PC-3 (cell line): ENCODE results near the gene MS4A4E. TPM values are rescaled to one million over a fixed set of nuclear protein-coding genes. Genes with fewer than 3 reads are reported as not detected.

ENCODE experiments used
- ATAC-seq: fragments of 200-7000 bp; cut with Tn5 transposase; 2 replicates; pipeline ENCODE4 v1.9.1; 2020; ENCODE audit warnings: mild to moderate bottlenecking, moderate library complexity
- BruUV-seq: library from RNA; stranded (reverse); fragments of 400-500 nt; replicated peaks from 2 replicates; lab custom pipeline; 2021; lab: Mats Ljungman, UMichigan
- CTCF ChIA-PET: fragments of 300-600 bp; sonication (Branson Sonifier 250); formaldehyde crosslinking; loops from one replicate; lab custom pipeline; 2022; ENCODE audit warnings: antibody characterized with exemption; lab: Charles Lee
- POLR2A ChIA-PET: fragments of 300-600 bp; sonication (Branson Sonifier 250); formaldehyde crosslinking; loops from one replicate; lab custom pipeline; 2022; ENCODE audit warnings: antibody characterized with exemption; ENCODE audit not compliant: unreplicated experiment; lab: Charles Lee
- DNase-seq: peaks from one replicate; pipeline ENCODE4 v3.0.0-alpha.2; 2015
- H2AFZ ChIP-seq: fragments of 300-600 bp; sonication (generic); 2 replicates; pipeline ENCODE4 v1.6.0; 2016; ENCODE audit warnings: antibody characterized with exemption, low read length
- H3F3A ChIP-seq: fragments of 300-600 bp; sonication (generic); one replicate; pipeline ENCODE4 v1.6.0; 2017; ENCODE audit warnings: antibody characterized with exemption, low read length, control low read depth, mild to moderate bottlenecking; ENCODE audit not compliant: unreplicated experiment
- H3K27ac ChIP-seq: fragments of 300-600 bp; sonication (generic); 2 replicates; pipeline ENCODE4 v1.5.1; 2016; ENCODE audit warnings: mild to moderate bottlenecking, low read length
- H3K27me3 ChIP-seq: fragments of 300-600 bp; sonication (generic); 2 replicates; pipeline ENCODE4 v1.6.1; 2016; ENCODE audit warnings: low read length, mixed read lengths
- H3K36me3 ChIP-seq: fragments of 300-600 bp; sonication (generic); 2 replicates; pipeline ENCODE4 v1.6.1; 2016; ENCODE audit warnings: low read depth, mixed run types, low read length, mixed read lengths
- H3K4me1 ChIP-seq: fragments of 300-600 bp; sonication (generic); 2 replicates; pipeline ENCODE4 v1.5.1; 2016; ENCODE audit warnings: low read length; ENCODE audit not compliant: insufficient read depth
- H3K4me2 ChIP-seq: fragments of 300-600 bp; sonication (generic); 2 replicates; pipeline ENCODE4 v1.6.0; 2016; ENCODE audit warnings: low read length
- H3K4me3 ChIP-seq: fragments of 300-600 bp; sonication (generic); 2 replicates; pipeline ENCODE4 v1.5.1; 2016; ENCODE audit warnings: mild to moderate bottlenecking, low read length, mixed read lengths
- H3K79me2 ChIP-seq: fragments of 300-600 bp; sonication (generic); 2 replicates; pipeline ENCODE4 v1.6.1; 2017; ENCODE audit warnings: low read length, mixed read lengths
- H3K9ac ChIP-seq: fragments of 300-600 bp; sonication (generic); 2 replicates; pipeline ENCODE4 v1.6.0; 2016; ENCODE audit warnings: mild to moderate bottlenecking, low read length
- H3K9me2 ChIP-seq: fragments of 300-600 bp; sonication (generic); replicated peaks from 2 replicates; pipeline ENCODE4 v1.6.1; 2016; ENCODE audit warnings: mixed run types, low read length, mixed read lengths
- H3K9me3 ChIP-seq: fragments of 300-600 bp; sonication (generic); 2 replicates; pipeline ENCODE4 v1.6.1; 2016; ENCODE audit warnings: low read length, mixed read lengths
- H4K20me1 ChIP-seq: fragments of 300-600 bp; sonication (generic); 2 replicates; pipeline ENCODE4 v1.6.1; 2016; ENCODE audit warnings: low read length, mixed read lengths
- EZH2 ChIP-seq: fragments of 300-600 bp; sonication (generic); IDR thresholded peaks from one replicate; pipeline ENCODE4 v1.6.1; 2017; ENCODE audit warnings: antibody characterized with exemption, mild to moderate bottlenecking, low read length; ENCODE audit not compliant: unreplicated experiment
- EZH2phosphoT487 ChIP-seq: fragments of 300-600 bp; sonication (generic); IDR thresholded peaks from 2 replicates; pipeline ENCODE4 v1.6.1; 2018; ENCODE audit warnings: mild to moderate bottlenecking, antibody characterized with exemption, low read length, borderline replicate concordance
- intact Hi-C: fragments of 100-400 bp; cut with micrococcal nuclease; formaldehyde crosslinking; loops from 2 replicates; pipeline ENCODE4 v1.9.0; 2023
- total RNA-seq: library from RNA; depleted of rRNA; stranded (reverse); fragments of >200 nt; gene quantifications from 2 replicates; pipeline ENCODE4 v1.2.3, GENCODE V29; 2014
- TF ChIP-seq, protein P1 (sequence below): fragments of 300-600 bp; sonication (generic); conservative IDR thresholded peaks from 2 replicates; pipeline ENCODE4 v1.5.1; 2017; ENCODE audit warnings: antibody characterized with exemption, low read depth, mild to moderate bottlenecking, low read length

Gene MS4A4E
- total RNA-seq, 1 experiment from 2014 or later = not detected

DNA sequence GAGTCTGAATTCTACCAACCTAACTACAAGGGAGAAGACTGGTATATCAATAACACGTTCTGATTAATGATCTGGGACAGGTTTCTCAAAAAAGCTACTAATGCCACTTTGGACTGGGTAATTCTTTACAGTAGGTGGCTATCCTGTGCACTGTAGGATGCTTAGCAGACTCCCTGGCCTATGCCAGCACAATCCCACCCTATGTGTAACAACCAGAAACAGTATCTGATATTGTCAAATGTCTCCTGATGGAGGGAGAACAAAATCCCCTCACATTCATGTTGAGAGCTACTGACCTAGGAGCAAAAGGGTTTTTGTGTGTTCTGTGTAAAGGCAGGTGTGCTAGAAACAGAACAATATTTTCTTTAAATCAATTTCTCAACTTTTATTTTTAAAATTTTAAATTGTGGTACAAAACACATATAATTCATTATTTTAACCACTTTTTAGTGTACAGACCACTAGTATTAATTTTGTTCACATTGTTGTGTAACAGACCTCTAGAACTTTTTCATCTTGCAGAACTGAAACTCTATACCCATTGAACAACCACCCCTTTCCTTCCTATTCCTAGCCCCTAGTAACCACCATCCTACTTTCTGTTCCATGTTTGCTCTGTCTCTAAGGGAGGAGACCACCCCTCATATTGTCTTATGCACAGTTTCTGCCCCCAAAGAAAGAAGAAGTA, 58.0 kb downstream of the MS4A4E start:
- Histone ChIP-seq H3K4me1 (no peaks in the 10 kb centered on the region), H4K20me1 (no peaks in the 10 kb centered on the region), H3K4me3 (no peak overlapping the region), H3K27ac (no peak overlapping the region), H2AFZ (no peak overlapping the region), H3K27me3 (no peaks in the 10 kb centered on the region), H3K36me3 (no peaks in the 10 kb centered on the region), H3K9me2 (no peaks in the 10 kb centered on the region), H3K9ac (no peak overlapping the region), H3F3A (no peaks in the 10 kb centered on the region), H3K4me2 (no peak overlapping the region), H3K9me3 (no peaks in the 10 kb centered on the region), H3K79me2 (no peaks in the 10 kb centered on the region)
- ChIA-PET POLR2A (no interaction called here), CTCF (no interaction called here)
- no peak for DNase-seq
- TF ChIP-seq, protein P1, sequence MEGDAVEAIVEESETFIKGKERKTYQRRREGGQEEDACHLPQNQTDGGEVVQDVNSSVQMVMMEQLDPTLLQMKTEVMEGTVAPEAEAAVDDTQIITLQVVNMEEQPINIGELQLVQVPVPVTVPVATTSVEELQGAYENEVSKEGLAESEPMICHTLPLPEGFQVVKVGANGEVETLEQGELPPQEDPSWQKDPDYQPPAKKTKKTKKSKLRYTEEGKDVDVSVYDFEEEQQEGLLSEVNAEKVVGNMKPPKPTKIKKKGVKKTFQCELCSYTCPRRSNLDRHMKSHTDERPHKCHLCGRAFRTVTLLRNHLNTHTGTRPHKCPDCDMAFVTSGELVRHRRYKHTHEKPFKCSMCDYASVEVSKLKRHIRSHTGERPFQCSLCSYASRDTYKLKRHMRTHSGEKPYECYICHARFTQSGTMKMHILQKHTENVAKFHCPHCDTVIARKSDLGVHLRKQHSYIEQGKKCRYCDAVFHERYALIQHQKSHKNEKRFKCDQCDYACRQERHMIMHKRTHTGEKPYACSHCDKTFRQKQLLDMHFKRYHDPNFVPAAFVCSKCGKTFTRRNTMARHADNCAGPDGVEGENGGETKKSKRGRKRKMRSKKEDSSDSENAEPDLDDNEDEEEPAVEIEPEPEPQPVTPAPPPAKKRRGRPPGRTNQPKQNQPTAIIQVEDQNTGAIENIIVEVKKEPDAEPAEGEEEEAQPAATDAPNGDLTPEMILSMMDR = no peak
- TF ChIP-seq EZH2 (no peak), EZH2phosphoT487 (no peak)
- no peak for ATAC-seq
- no TSS peak for BruUV-seq
- intact Hi-C loops = no loop called here

GRCh38 chr11:60183591-60184205, 59.2 kb downstream of the MS4A4E start:
- Histone ChIP-seq H3K27ac (no peak overlapping the region), H3K9me3 (no peaks in the 10 kb centered on the region), H3K4me3 (no peak overlapping the region), H3K9ac (no peak overlapping the region), H2AFZ (no peak overlapping the region), H3K9me2 (no peaks in the 10 kb centered on the region), H3K27me3 (no peaks in the 10 kb centered on the region), H3F3A (no peaks in the 10 kb centered on the region), H3K4me2 (no peak overlapping the region), H4K20me1 (no peaks in the 10 kb centered on the region), H3K4me1 (no peaks in the 10 kb centered on the region), H3K36me3 (no peaks in the 10 kb centered on the region), H3K79me2 (no peaks in the 10 kb centered on the region)
- no TSS peak for BruUV-seq
- TF ChIP-seq EZH2 (no peak), EZH2phosphoT487 (no peak)
- TF ChIP-seq, protein P1 = no peak
- intact Hi-C loops = no loop called here
- POLR2A ChIA-PET = no interaction called here
- ATAC-seq (no peak), DNase-seq (no peak)
- CTCF ChIA-PET = no interaction called here
